Activated CD8-positive, alpha-beta memory T cell treated with anti-CD3 and anti-CD28 coated beads, Interleukin-2, amount 50 U/mL, for 24 hours (primary cell): ENCODE results near the gene ANKRD13A.
"Not testable (repeated sequence)": the region's sequence is repeated elsewhere in the genome, so short reads cannot be mapped to it uniquely, and the experiment has no call there.

Experiments used
- DNase-seq: peaks from one replicate; pipeline ENCODE4 v3.0.0-alpha.2; 2020; ENCODE audit errors: extremely low read depth

The ANKRD13A gene

DNA sequence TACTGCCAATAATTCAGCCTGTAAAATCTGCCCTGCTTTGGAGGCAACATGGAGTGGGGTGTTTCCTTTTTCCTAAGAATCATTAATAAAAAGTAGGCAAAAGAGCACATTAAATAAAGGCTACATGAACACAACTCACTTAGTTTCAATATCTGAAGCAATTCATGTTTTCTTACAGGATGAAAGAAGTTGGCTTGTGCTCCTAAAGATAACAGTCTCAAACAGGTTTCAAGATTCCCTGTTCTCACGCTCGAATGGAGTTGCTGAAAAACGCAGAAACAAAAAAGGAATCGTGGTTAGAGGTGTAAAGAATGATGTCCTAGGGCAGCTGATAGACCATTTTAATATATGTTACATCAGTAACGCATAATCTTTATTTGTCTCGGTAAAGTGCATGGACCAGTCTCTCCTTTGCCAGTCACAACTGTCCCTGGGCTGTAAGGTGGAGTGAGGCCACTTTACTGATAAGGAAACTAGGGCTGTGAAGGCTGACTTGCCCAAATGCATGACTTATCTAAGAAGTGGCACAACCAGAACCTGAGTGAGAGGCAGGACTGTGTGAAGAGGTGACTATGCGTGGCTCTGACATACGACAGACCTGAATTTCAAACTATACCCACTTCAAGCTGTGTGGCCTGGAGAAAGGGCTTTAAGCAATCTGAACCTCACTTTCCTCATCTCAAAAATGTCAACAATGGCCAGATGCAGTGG is 15.6 kb upstream of the ANKRD13A start:
- DNase-seq = no peak

DNA sequence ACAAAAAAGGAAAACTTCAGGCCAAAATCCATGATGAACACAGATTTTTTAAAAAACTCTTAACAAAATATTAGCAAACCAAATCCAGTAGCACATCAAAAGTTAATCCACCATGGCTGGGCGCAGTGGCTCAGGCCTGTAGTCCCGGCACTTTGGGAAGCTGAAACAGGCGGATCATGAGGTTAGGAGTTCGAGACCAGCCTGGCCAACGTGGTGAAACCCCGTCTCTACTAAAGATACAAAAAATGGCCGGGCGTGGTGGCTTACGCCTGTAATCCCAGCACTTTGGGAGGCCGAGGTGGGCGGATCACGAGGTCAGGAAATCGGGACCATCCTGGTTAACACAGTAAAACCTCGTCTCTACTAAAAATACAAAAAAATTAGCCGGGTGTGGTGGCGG is 13.0 kb upstream of the ANKRD13A start:
- not testable (repeated sequence) for DNase-seq

- no peak for DNase-seq
Observed at GRCh38 chr12:109987615-109988014, 11.6 kb upstream of the ANKRD13A start.

GRCh38 chr12:109988274-109988673 is 11.0 kb upstream of the ANKRD13A start:
- no peak for DNase-seq

GRCh38 chr12:109988903-109989302 is 10.3 kb upstream of the ANKRD13A start:
- no peak for DNase-seq

DNA sequence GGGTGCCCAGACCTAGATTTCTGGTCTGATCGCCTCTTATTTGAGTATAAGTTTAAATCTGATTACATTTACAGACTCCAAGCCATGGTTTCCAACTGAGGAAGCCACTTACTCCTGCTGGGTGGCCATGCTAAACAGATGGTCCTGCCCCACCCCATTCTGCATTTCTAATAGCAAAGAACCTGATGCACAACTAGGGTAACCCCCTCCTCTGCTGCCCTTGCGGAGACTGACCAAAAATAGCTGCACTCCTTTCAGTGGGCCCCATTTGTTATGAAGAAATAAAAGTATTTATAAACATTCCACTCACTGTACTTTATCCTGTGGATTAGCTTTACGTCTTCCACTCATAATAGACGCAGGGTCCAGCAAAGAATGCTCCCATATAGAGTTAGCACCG is 9.8 kb upstream of the ANKRD13A start:
- no peak for DNase-seq

DNA sequence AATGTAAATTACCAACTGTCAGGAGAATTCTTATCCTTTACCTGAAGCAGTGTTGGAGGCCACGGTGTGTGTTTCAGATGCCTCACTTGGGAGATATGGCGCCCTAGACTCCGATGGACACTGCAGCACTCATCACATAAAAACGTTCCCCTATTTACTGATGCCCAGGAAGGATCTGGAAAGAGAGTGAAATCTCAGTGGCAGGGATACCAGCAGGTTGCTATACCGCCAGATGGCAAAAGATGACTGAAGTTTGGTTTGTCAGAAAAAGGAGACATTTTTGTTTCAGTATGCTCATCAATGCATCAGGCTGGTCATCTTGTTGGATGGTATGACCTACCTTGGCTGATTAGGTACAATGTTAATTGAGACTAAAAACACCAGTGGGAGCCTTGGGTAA is 7.6 kb upstream of the ANKRD13A start:
- no peak for DNase-seq

- DNase-seq = no peak
Observed at GRCh38 chr12:109993091-109993490, 6.1 kb upstream of the ANKRD13A start.

DNA sequence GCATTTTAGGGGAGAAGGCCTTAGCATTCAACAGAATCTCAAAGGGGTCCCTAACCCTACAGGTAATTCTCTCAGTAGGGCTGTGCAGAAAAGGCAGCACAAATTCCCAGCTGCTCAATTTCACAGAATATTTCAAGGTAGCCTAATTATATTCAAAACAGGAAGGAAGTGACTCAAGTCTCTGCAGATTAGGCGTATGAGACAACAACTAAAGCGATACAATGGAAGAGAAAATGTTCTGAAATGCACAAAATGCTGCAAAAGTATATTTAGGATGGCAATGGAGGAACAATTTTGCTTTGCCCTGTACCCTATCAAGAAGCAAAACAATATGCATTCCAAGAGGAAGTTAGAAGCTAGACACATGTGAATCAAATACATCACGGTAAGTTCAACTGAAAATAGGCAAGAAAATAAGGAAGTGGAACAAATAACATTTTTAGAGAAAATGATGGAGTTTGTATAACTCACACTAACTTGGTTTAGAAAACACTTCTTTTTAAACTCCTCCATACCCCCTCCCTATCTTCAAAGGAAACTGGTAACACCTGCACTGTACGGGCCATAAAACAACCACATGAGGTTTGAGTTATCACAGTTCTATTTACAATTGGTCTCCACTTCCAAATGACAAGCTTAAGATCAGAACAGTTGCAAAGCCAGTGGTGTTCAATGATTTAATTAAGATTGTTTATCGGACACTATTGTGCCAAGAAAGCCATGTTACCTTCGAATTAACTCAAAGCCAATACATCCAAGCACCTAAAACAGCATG is 4.6 kb upstream of the ANKRD13A start:
- no peak for DNase-seq

- no peak for DNase-seq
Observed at GRCh38 chr12:109995361-109995685, 3.9 kb upstream of the ANKRD13A start.

GRCh38 chr12:109995686-109996482 is 3.3 kb upstream of the ANKRD13A start, which contains the start of gene GIT2:
Gene GIT2, minus strand, starts transcription at chr12:109996368. Its CDS starts 144 bp downstream, at chr12:109996224.
- DNase-seq = peak; percentile 73

DNA sequence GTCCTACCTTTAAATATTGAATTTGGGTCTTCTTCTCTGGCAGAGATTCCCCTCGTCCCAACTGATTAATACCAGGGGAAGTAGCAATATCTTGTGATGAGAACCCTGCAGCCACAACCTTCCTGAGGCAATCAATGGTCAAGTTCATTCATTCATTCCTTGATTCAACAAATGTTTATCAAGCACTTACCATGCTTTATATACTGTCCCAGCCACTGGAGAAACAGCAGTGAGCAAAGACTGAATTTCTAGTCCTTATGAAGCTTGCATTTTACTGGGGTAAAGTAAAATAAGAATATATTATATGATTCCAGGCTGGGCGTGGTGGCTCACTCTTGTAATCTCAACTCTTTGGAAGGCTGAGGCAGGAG is 2.8 kb upstream of the ANKRD13A start:
- DNase-seq = no peak

- no peak for DNase-seq
Observed at GRCh38 chr12:109997393-109997792, 1.8 kb upstream of the ANKRD13A start.

- DNase-seq = no peak
Observed at GRCh38 chr12:109998241-109998903, 858 bp upstream of the ANKRD13A start.

DNA sequence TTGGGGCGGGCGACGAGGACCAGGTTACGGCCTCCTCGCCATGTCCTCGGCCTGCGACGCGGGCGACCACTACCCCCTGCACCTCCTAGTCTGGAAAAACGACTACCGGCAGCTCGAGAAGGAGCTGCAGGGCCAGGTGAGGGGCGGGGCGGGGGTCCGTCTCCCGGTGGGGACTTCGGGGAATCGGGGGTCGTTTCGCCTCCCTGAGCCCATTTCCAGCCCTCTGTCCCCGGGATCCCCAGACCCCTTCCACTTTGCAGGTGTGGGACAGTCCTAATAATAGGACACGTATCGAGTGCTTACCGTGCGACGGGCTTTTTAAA is 380 bp downstream of the ANKRD13A start:
- no peak for DNase-seq

DNA sequence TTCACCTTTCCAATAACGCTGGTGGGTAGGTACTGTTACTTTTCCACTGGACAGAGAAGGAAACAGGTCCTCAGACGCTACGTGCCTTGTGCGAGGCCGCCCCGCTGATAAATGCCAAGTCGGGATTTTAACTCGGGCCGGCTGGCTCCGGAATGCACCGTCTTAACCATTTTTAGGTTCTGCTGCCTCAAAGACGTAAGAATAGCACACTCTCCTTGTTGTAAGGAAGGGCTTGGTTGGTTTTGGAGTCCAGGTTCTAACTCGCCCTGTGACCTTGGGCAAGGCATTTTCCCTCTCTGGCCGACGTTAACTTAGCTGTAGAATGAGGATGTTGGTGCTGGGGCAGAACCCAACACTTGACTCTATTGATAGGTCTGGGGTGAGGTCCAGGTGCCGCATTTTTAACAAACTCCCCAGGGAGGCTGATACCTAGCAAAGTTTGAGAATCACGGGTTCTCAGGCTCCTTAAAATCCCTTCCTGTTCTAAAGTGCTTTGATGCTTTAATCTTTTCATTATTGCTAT is 814 bp downstream of the ANKRD13A start:
- no peak for DNase-seq

DNA sequence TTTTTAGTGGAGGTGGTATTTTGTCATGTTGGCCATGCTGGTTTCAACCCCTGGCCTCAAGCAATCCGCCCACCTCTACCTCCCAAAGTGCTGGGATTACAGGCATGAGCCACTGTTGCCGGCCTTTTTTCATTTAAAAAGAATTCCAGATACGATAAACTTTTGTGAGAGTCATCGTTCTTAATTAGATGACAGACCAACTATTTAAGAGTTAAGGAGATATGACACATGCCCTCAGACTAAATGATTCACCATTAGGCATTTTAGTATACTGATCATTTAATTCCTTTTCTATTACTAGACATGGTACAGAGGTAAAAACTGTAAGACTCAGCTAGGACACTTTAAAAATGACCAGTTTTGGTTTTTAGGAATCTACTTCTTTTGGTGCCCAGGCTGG is 2.4 kb downstream of the ANKRD13A start:
- no peak for DNase-seq

GRCh38 chr12:110002676-110003515 is 3.7 kb downstream of the ANKRD13A start:
- DNase-seq = no peak

DNA sequence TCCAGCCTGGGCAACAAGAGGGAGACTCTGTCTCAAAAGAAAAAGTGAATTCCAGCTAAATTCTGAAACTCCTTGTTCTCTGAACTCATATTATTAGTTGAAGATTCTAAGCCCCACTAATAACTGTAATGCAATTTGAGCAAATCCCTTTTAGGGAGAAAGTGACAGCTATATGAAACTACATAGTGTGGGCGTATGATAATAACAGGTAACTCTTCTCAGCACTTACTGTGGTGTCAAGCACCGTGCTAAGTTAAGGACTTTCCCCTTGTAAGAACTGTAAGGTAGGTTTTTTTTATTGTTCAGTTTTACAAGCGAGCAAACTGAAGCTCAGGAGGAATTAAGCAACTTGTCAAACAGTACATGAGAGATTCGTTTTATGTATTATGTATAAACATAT is 5.4 kb downstream of the ANKRD13A start:
- no peak for DNase-seq

GRCh38 chr12:110005319-110005973 is 6.2 kb downstream of the ANKRD13A start:
- DNase-seq = no peak

GRCh38 chr12:110006115-110006514 is 6.9 kb downstream of the ANKRD13A start:
- DNase-seq = no peak
